ENCODE measurements around the gene PPP2R5C.
A peak's percentile ranks its signal among the peaks of the same experiment; 100 is the strongest.
"Not testable (repeated sequence)": the region's sequence is repeated elsewhere in the genome, so short reads cannot be mapped to it uniquely, and the experiment has no call there.

PPP2R5C gene

GRCh38 chr14:101739446-101740141 lies 21.9 kb upstream of the PPP2R5C start (continued):
- TF ChIP-seq GLIS2 (tag by site-specific recombination; IDR thresholded peaks at IDR 0.05): no peak

DNA sequence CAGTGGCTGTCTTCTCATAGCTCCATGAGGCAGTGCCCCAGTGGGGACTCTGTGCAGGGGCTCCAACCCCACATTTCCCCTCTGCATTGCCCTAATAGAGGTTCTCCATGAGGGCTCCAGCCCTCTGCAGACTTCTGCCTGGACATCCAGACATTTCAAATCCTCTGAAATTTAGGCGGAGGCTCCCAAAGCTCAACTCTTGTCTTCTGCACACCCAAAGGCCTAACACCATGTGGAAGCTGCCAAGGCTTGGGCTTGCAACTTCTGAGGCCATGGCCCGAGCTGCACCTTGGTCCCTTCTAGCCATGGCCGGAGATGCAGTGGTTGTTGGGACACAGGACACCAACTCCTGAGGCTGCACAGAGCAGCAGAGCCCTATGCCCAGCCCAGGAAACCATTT lies 20.5 kb upstream of the PPP2R5C start:
- ChIA-PET POLR2A (no interaction called here), CTCF (no interaction called here)
- no peaks in the 10 kb centered on the region for H3K36me3 ChIP-seq (ENCODE audit: control insufficient read depth in 2 of 2, insufficient read depth in 1 of 2, low read length in 2 of 2)
- no peak overlapping the region for H3K27ac ChIP-seq (ENCODE audit: extremely low read depth, low read depth, low read length)
- TF ChIP-seq ZNF692 (tag by site-specific recombination; IDR thresholded peaks at IDR 0.05) (no peak), SETDB1 (IDR thresholded peaks at IDR 0.05; ENCODE audit: insufficient read length, low read length) (peak; percentile 71), ZSCAN23 (tag by site-specific recombination; IDR thresholded peaks at IDR 0.05) (no peak)
- TF ChIP-seq, protein P1, sequence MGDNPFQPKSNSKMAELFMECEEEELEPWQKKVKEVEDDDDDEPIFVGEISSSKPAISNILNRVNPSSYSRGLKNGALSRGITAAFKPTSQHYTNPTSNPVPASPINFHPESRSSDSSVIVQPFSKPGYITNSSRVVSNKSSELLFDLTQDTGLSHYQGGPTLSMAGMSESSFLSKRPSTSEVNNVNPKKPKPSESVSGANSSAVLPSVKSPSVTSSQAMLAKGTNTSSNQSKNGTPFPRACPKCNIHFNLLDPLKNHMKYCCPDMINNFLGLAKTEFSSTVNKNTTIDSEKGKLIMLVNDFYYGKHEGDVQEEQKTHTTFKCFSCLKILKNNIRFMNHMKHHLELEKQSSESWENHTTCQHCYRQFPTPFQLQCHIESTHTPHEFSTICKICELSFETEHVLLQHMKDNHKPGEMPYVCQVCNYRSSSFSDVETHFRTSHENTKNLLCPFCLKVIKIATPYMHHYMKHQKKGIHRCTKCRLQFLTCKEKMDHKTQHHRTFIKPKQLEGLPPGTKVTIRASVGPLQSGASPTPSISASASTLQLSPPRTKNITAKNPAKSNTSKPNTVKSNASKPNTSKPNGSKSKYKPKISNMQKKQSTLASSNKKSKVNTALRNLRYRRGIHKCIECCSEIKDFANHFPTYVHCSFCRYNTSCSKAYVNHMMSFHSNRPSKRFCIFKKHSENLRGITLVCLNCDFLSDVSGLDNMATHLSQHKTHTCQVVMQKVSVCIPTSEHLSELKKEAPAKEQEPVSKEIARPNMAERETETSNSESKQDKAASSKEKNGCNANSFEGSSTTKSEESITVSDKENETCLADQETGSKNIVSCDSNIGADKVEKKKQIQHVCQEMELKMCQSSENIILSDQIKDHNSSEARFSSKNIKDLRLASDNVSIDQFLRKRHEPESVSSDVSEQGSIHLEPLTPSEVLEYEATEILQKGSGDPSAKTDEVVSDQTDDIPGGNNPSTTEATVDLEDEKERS (tag by site-specific recombination; IDR thresholded peaks at IDR 0.05): 0 out of 2 replicates have a peak, but pooled peaks have one; percentile 53
- H3K4me1 ChIP-seq (ENCODE audit: control insufficient read depth, insufficient read depth, low read length): no peaks in the 10 kb centered on the region
- no peak overlapping the region for H3K4me3 ChIP-seq (ENCODE audit: low read depth, low read length)
- no peaks in the 10 kb centered on the region for H3K9me3 ChIP-seq (ENCODE audit: control insufficient read depth, insufficient read depth, low read depth, low read length)

- Histone ChIP-seq H3K27ac (ENCODE audit: extremely low read depth, low read depth, low read length) (no peak overlapping the region), H3K4me3 (ENCODE audit: low read depth, low read length) (no peak overlapping the region), H3K36me3 (ENCODE audit: control insufficient read depth in 2 of 2, insufficient read depth in 1 of 2, low read length in 2 of 2) (no peaks in the 10 kb centered on the region), H3K4me1 (ENCODE audit: control insufficient read depth, insufficient read depth, low read length) (no peaks in the 10 kb centered on the region), H3K9me3 (ENCODE audit: control insufficient read depth, insufficient read depth, low read depth, low read length) (no peaks in the 10 kb centered on the region)
- TF ChIP-seq ZNF658 (tag by site-specific recombination; IDR thresholded peaks at IDR 0.05) (no peak), ZNF623 (tag by site-specific recombination; IDR thresholded peaks at IDR 0.05) (peak; percentile 88), ZFHX2 (tag by site-specific recombination; conservative IDR thresholded peaks at IDR 0.05) (peak; percentile 57)
- ChIA-PET POLR2A (no interaction called here), CTCF (no interaction called here)
These were observed 17.8 kb upstream of the PPP2R5C start for GRCh38 chr14:101743701-101744100.

DNA sequence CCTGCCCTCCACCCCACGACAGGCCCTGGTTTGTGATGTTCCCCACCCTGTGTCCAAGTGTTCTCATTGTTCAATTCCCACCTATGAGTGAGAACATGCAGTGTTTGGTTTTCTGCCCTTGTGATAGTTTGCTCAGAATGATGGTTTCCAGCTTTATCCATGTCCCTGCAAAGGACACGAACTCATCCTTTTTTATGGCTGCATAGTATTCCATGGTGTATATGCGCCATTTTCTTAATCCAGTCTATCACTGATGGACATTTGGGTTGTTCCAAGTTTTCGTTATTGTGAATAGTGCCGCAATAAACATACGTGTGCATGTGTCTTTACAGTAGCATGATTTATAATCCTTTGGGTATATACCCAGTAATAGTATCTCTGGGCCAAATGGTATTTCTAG lies 17.1 kb upstream of the PPP2R5C start:
- H3K4me1 ChIP-seq (ENCODE audit: control insufficient read depth, insufficient read depth, low read length); H3K9me3 ChIP-seq (ENCODE audit: control insufficient read depth, insufficient read depth, low read depth, low read length); CTCF ChIA-PET; H3K27ac ChIP-seq (ENCODE audit: extremely low read depth, low read depth, low read length); H3K36me3 ChIP-seq (ENCODE audit: control insufficient read depth in 2 of 2, insufficient read depth in 1 of 2, low read length in 2 of 2); H3K4me3 ChIP-seq (ENCODE audit: low read depth, low read length); POLR2A ChIA-PET: not testable (repeated sequence)
- TF ChIP-seq, protein P2, sequence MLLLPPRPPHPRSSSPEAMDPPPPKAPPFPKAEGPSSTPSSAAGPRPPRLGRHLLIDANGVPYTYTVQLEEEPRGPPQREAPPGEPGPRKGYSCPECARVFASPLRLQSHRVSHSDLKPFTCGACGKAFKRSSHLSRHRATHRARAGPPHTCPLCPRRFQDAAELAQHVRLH (tag by site-specific recombination; IDR thresholded peaks at IDR 0.05): peak; percentile 53; the same call in 1 of the 2 replicates
- TF ChIP-seq, protein P1 (tag by site-specific recombination; IDR thresholded peaks at IDR 0.05): peak; percentile 66; the same call in 1 of the 2 replicates
- peak; percentile 95 for TF ChIP-seq ZNF146 (tag by site-specific recombination; IDR thresholded peaks at IDR 0.05)

DNA sequence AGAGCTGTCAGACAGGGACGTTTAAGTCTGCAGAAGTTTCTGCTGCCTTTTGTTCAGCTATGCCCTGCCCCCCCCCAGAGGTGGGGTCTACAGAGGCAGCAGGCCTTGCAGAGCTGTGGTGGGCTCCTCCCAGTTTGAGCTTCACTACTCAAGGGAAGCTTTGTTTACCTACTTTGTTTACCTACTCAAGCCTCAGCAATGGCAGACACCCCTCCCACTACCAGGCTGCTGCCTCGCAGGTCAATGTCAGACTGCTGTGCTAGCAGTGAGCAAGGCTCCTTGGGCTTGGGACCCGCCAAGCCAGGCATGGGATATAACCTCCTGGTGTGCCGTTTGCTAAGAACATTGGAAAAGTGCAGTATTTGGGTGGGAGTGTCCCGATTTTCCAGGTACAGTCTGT lies 11.8 kb upstream of the PPP2R5C start:
- H3K36me3 ChIP-seq (ENCODE audit: control insufficient read depth in 2 of 2, insufficient read depth in 1 of 2, low read length in 2 of 2); CTCF ChIA-PET: not testable (repeated sequence)

More for the DNA sequence above, 11.8 kb upstream of the PPP2R5C start:
- H3K27ac ChIP-seq (ENCODE audit: extremely low read depth, low read depth, low read length); H3K4me1 ChIP-seq (ENCODE audit: control insufficient read depth, insufficient read depth, low read length); POLR2A ChIA-PET; H3K4me3 ChIP-seq (ENCODE audit: low read depth, low read length); H3K9me3 ChIP-seq (ENCODE audit: control insufficient read depth, insufficient read depth, low read depth, low read length): not testable (repeated sequence)

Measured in HEK293 (cell line).